MG63 (cell line): ENCODE data around the gene HSPB2. TPM values are rescaled to one million over a fixed set of nuclear protein-coding genes. Genes with fewer than 3 reads are reported as not detected.

Experiments
- DNase-seq: peaks from one replicate; pipeline ENCODE4 v3.0.0-alpha.2; 2020
- H3K27me3 ChIP-seq: fragments of 250-450 bp; sonication (Bioruptor Pico); 2 replicates; pipeline ENCODE4 v1.5.1; 2020; ENCODE audit warnings: mild to moderate bottlenecking, moderate library complexity
- H3K36me3 ChIP-seq: fragments of 250-450 bp; sonication (Bioruptor Pico); 2 replicates; pipeline ENCODE4 v1.5.1; 2020; ENCODE audit warnings: mild to moderate bottlenecking, moderate library complexity
- H3K4me3 ChIP-seq: fragments of 250-450 bp; sonication (Bioruptor Pico); 2 replicates; pipeline ENCODE4 v1.5.1; 2020; ENCODE audit warnings: mild to moderate bottlenecking, moderate library complexity
- H3K9me3 ChIP-seq: fragments of 250-450 bp; sonication (Bioruptor Pico); 2 replicates; pipeline ENCODE4 v1.5.1; 2020; ENCODE audit warnings: mild to moderate bottlenecking, moderate library complexity
- total RNA-seq: library from RNA; depleted of rRNA; stranded (reverse); fragments of >200 nt; shearing (Covaris generic); gene quantifications from 2 replicates; pipeline ENCODE4 v1.2.3, GENCODE V29; 2014; ENCODE audit warnings: low replicate concordance

The HSPB2 gene
- total RNA-seq, 1 experiment from 2014 or later, result 3.8 TPM

DNA sequence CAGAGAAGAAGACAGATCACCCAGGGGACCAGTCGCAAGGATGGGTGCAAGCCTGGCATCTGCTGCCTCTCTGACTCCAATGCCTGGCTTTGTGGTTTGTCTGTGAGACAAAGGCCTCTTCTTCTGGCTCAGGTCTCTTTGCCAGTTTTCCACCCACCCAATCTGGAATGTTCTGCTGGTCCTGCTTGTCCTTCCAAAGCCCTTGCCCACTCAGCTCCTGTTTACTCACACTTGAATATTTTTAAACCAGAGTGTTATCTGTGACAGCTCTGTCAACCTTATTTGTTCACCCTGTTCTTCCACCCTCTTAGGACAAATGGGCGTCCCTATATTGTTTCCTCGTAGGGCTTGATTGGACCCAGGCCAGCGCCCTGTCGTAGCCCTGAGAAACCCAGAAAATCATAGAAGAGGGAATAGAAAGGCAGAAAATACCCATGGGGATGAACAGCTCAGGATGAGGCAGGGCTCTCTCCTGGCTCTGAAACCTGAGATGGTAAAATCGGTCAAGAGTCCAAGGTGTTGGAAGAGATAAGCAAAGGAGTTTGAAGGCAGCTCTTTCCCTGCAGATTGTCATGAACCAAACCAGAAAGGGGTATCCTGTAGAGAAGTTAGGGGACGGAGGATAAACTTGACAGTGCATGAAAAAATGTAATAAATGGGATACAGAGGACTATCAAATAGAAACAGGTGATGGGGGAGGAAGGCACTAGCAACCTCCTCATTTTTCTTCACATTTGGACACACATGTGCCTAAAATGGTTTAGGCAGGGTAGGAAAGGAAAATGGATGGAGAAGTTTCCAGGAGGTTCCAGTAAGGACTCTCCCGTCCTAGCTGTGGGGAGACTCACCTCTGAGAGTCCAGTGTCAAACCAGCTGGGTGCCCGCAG is 1.6 kb upstream of the HSPB2 start:
- no peaks in the 10 kb centered on the region for H3K27me3 ChIP-seq
- H3K4me3 ChIP-seq, result no peak overlapping the region
- H3K9me3 ChIP-seq, result no peaks in the 10 kb centered on the region
- no peaks in the 10 kb centered on the region; the same call in 1 of the 2 replicates for H3K36me3 ChIP-seq
- DNase-seq, result peak; percentile 39

DNA sequence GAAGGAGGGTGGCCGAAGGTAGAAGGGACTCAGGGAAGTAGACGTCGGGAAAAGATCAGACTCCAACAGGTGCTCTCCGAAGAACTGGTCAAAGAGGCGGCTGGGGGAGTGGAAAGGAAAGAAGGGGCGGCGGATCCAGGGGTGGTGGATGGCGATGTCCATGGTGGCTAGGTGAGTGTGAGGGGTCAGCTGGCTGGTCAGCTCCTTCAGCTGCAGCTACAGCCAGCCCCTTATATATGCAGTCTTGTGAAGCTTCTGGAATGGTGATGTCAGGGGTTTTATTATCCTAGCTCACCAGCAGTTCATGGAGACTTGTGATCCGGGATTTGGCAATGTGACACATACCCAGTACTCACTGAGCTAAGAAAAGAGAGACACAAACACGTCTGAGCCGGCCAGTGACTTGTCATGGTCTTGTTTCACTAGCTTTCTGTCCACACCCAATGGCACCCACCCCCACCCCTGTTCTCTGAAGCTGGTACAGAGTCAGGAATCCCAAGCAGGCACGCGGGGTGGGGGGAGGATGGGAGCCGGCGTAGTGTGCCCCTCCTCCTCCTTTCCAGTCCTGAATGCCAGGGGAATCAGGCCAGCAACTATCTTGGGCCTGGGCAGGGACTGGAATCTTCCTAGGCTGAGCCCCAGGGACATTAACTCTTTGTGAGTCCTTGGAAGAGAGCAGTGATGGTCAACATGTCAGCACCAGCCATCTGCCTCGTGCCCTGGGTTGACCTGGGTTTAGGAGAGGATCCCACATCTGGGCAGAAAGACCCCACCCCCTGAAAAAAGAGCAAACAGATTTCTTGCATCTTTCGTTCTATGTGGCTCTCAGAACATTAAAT is 752 bp upstream of the HSPB2 start, which contains the start of gene CRYAB:
Gene CRYAB, minus strand, starts transcription at position 208 of the 839 bp plus-strand sequence. Its CDS starts 46 bp downstream, at position 162.
- Histone ChIP-seq H3K4me3 (peak within 1 kb of the TSS; percentile 24), H3K27me3 (no peaks in the 10 kb centered on the region), H3K36me3 (no peaks in the 10 kb centered on the region; the same call in 1 of the 2 replicates), H3K9me3 (no peaks in the 10 kb centered on the region)
- DNase-seq, result peak; percentile 88

DNA sequence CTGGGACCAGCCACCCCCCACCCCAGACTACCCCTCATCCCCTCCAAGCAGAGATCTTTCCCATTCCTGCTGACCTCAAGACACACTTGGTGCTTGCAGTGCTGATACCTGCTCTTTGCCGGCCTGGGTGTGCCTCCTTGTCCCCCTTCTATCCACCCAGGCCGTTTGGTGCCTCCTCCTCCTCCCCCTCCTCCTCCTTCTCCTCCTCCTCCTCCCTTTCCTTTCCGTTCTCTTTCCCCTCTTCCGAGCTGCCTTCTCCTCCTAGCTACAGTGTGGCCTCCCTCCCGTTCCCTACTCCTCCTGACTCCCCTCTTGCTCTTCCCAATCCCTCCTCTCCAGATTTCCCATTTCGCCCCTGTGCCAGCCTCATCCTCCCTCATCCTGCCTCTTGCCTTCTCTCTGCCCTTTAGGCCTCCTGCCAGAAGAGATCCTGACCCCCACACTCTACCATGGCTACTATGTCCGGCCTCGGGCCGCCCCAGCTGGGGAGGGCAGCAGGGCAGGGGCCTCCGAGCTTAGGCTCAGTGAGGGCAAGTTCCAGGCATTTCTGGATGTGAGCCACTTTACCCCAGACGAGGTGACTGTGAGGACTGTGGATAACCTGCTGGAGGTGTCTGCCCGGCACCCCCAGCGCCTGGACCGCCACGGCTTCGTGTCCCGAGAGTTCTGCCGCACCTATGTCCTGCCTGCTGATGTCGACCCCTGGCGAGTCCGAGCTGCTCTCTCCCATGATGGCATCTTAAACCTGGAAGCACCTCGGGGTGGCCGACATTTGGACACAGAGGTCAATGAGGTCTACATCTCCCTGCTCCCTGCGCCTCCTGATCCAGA is 712 bp downstream of the HSPB2 start:
- H3K4me3 ChIP-seq, result peak overlapping the region; percentile 29
- H3K27me3 ChIP-seq, result no peaks in the 10 kb centered on the region
- DNase-seq, result peak; percentile 33
- no peaks in the 10 kb centered on the region for H3K9me3 ChIP-seq
- no peaks in the 10 kb centered on the region; the same call in 1 of the 2 replicates for H3K36me3 ChIP-seq

DNA sequence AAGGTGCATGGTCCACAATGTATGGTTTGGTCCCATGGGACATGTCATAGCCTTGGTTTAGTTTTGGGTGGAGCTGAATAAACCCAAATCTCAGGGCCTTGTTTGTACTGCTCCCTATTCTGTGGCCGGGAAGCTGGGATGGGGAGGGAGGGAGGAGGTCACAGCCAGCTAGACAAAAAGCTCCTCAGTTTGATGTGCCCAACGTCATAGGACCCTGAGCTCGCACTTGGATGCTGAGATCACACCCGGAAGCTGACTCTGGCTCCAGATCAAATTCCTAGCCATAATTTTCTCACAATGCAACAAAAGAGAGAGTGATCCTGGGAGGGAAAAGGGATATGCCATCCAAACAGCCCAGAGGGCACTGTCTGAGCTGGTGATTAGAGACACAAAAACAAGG is 1.5 kb downstream of the HSPB2 start:
- H3K4me3 ChIP-seq, result no peak overlapping the region
- H3K9me3 ChIP-seq, result no peaks in the 10 kb centered on the region
- DNase-seq, result peak; percentile 53
- no peaks in the 10 kb centered on the region for H3K27me3 ChIP-seq
- H3K36me3 ChIP-seq, result no peaks in the 10 kb centered on the region

DNA sequence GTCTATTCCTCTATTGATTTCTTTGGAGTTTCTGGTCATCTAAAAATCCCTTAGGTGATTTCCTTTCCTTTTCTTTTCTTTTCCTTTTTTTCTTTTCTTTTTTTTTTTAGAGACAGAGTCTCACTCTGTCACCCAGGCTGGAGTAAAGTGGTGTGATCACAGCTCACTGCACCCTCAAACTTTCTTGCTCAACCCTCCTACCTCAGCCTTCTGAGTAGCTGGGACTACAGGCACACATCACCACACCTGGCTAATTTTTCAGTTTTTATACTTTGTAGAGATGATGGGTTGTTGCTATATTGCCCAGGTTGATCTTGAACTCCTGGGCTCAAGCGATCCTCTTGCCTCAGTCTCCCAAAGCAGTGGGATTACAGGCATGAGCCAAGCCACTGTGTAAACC is 4.2 kb downstream of the HSPB2 start:
- Histone ChIP-seq H3K4me3 (no peak overlapping the region), H3K27me3 (no peaks in the 10 kb centered on the region), H3K36me3 (no peaks in the 10 kb centered on the region), H3K9me3 (no peaks in the 10 kb centered on the region)
- DNase-seq, result no peak

DNA sequence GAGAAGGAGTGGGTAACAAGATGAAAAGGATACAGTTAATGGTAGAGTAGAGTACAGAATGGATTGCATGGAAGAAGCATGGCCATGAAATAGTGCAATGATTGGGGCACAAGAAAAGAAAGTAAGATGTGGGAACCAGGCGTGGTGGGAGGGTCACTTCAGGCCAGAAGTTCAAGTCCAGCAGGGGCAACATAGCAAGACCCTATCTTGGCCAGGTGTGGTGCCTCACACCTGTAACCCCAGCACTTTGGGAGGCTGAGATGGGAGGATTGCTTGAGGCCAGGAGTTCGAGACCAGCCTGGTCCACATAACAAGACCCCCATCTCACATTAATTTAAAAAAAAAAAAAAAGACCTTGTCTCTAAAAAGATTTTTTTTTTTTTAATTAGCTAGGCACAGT is 4.8 kb downstream of the HSPB2 start:
- Histone ChIP-seq H3K27me3 (no peaks in the 10 kb centered on the region), H3K9me3 (no peaks in the 10 kb centered on the region), H3K36me3 (no peaks in the 10 kb centered on the region), H3K4me3 (no peak overlapping the region)
- no peak for DNase-seq

DNA sequence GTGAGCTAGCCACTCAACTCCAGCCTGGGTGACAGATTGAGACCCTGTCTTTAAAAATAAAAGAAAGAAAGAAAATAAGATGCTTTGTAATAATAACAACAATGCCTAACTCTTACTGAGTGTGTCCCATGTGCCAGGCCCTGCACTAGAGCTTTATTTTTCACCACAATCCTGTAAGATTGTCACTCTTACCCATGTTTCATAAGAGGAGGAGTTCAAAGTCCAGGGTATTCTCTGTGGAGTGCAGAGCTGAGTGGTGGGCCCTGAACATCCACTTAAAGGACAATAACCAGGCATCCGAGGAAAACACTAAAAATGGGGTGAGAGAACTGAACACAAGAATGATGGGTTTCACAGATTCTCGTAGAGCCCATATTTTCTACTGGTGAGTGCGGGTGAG is 5.3 kb downstream of the HSPB2 start:
- Histone ChIP-seq H3K4me3 (no peak overlapping the region), H3K9me3 (no peaks in the 10 kb centered on the region), H3K27me3 (no peaks in the 10 kb centered on the region), H3K36me3 (no peaks in the 10 kb centered on the region)
- no peak for DNase-seq

DNA sequence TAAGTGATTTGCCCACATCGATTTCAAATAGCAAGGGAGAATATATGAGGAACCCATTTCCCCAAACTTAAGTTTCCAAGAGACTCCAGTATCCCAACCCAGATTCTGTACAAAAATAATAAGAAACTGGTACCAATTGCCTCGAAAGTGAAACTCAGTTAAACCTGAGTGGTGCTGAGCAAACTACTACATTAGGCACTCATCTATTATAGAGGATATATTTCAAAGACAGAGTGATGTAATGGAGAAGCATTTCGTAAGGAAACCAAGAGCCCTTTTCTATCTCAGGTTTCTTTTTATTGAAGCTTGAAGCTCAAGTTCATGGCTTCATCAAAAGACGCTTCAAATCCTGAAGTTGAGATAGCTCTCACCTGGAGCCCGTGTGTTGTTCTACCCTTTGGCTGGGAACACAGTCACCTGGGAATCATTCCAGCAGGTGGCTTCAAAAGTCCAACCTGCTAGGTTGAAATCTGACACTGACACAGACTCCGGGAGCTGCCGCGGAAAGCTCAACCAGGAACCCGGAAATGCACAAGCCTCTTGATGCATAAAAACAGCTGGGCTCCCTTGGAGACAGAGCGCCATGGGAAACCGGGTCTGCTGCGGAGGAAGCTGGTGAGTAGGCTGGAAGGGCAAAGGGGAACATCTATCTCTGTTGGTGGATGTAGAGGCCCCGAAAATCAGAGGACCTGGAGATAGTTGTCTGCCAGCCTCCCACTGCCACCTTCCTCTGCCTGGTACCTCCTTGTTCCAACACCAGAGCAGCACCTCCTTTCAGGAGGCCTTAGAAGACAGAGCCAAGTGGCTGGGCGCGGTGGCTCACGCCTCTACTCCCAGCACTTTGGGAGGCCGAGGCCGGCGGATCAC is 6.1 kb downstream of the HSPB2 start, which contains the start of gene C11orf52:
Gene C11orf52, plus strand, starts transcription at position 524 of the 867 bp plus-strand sequence. Its CDS starts 60 bp downstream, at position 584.
- H3K4me3 ChIP-seq, result no peak within 1 kb of the TSS
- no peaks in the 10 kb centered on the region for H3K36me3 ChIP-seq
- no peaks in the 10 kb centered on the region for H3K9me3 ChIP-seq
- DNase-seq, result no peak
- H3K27me3 ChIP-seq, result no peaks in the 10 kb centered on the region

DNA sequence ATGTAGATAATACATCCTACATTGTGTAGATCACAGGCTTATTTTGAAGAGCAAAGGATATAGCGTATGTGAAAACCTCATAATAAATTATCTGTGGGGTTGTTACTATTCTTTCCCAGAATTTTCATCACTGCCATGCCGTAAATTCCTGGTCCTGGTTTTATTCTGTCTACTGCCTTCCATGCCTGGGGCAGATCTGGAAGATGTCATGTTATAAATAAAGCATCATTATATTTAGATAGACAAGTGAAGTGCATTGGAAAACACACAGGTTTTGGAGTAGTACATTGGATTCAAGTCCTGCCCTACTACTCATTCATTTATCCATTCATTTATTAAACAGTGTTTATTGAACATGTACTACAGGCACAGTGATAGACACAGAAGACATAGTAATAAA is 8.4 kb downstream of the HSPB2 start:
- Histone ChIP-seq H3K9me3 (no peaks in the 10 kb centered on the region), H3K36me3 (no peaks in the 10 kb centered on the region), H3K4me3 (no peak overlapping the region), H3K27me3 (no peaks in the 10 kb centered on the region)
- no peak for DNase-seq

DNA sequence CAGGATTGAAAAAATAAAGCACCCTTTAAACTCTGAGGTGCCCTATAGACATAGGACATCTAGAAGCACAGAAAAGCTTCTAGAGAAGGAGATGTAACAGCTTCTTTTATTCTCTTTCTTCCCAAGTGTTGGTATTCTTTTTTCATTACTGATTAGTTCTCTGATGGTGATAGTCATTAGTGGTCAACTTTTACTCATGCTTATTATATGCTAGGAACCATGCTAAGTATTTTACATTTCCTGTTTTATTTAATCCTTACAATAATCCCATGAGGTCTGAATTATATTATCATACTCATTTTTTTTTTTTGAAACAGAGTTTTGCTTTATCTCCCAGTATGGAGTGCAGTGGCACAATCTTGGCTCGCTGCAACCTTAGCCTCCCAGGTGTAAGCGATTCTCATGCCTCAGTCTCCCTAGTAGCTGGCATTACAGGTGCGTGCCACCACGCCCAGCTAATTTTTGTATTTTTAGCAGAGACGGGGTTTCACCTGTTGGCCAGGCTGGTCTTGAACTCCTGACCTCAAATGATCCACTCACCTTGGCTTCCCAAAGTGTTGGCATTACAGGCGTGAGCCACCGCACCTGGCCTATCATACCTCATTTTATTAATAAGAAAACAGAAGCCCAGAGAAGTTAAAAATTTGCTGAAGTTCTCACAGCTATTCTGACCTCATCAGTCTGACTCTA is 9.2 kb downstream of the HSPB2 start:
- DNase-seq, result no peak

DNA sequence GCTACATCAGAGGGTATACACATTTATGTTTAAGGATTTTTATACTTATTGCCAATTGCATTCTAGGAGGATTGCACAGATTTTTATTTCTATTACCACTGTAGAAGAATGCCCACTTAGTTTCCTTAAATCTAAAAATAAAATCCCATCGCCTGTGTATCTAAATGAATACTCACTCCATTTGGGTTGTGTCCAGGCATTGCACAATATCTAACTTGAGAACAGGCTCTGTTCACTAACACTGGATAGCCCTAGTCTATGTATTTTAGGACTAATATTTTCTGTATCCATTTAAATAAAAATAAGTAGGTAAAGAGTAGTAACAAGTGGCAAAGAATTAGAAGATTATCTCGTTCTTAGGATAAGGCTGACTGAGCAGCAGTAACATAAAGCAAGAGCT is 10.3 kb downstream of the HSPB2 start:
- DNase-seq, result no peak
- H3K27me3 ChIP-seq, result no peaks in the 10 kb centered on the region
- H3K36me3 ChIP-seq, result no peaks in the 10 kb centered on the region
- no peak overlapping the region for H3K4me3 ChIP-seq
- H3K9me3 ChIP-seq, result no peaks in the 10 kb centered on the region

More for the DNA sequence above, 9.2 kb downstream of the HSPB2 start:
- H3K4me3 ChIP-seq, result no peak overlapping the region
- no peaks in the 10 kb centered on the region for H3K9me3 ChIP-seq
- H3K36me3 ChIP-seq, result no peaks in the 10 kb centered on the region
- no peaks in the 10 kb centered on the region for H3K27me3 ChIP-seq

DNA sequence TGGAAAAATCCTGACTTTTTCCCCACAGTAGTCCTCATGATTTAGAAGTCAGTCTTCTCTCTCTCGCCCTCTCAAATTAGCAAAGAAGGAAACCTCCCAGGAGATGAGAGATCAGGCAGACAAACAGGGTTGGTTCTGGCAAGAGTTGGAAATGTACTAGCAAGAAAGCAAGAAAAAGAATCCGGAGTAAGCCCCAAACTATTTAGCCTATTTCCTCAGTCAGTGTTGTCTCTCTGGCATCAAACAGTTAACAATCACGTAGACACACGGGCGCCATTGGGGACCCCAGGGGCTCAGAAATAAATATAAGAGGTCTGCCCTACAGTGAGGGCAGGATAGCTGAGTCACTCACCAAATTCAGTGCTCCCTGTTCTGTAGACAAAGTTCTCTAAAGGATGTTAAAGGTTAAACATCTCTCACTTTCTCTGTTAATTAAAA is 10.8 kb downstream of the HSPB2 start:
- Histone ChIP-seq H3K36me3 (no peaks in the 10 kb centered on the region), H3K27me3 (no peaks in the 10 kb centered on the region), H3K9me3 (no peaks in the 10 kb centered on the region), H3K4me3 (no peak overlapping the region)
- peak; percentile 35 for DNase-seq

DNA sequence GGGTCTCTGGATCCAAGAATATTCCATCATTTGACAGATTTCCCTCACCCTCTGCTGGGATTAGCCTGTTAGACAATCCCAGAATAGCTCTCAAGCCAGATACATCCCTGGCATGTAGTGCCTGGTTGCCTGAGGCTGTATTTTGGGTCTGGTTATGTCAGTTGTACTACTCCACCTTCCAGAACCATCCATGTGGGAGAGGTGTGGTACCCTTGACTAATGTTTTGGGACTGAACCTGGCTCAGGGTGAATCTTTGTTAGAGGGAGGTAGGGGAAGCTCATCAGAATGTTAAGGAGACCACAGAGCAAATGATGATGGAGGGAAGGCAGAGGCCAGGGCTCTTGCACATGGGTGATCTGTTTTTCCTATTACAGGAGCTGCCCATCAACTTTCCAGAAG is 11.4 kb downstream of the HSPB2 start:
- H3K36me3 ChIP-seq, result no peaks in the 10 kb centered on the region
- no peak for DNase-seq
- H3K4me3 ChIP-seq, result no peak overlapping the region
- H3K27me3 ChIP-seq, result no peaks in the 10 kb centered on the region
- no peaks in the 10 kb centered on the region for H3K9me3 ChIP-seq

DNA sequence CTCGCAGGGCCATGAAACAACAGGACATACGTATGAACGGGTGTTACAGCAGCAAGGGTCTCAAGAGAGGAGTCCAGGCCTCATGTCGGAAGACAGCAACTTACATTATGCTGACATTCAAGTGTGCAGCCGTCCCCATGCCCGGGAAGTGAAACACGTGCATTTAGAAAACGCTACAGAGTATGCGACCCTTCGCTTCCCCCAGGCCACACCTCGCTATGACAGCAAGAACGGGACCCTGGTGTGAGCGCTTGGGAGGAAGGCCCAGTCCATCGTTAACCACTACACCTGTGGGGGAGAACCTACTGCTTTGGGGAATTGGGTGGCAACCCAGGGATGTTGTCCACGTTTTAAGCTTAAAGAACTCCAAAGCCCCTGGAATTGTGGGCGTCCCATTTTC is 13.4 kb downstream of the HSPB2 start:
- Histone ChIP-seq H3K9me3 (no peaks in the 10 kb centered on the region), H3K36me3 (no peaks in the 10 kb centered on the region), H3K4me3 (no peak overlapping the region), H3K27me3 (no peaks in the 10 kb centered on the region)
- no peak for DNase-seq
